Neutrophil (primary cell): Measurements from ENCODE around the gene PILRB.

ENCODE experiments used
- H3K27ac ChIP-seq: fragments of 200-600 bp; sonication (generic); 2 replicates; pipeline ENCODE4 v1.5.1; 2016; ENCODE audit warnings: mild to moderate bottlenecking, moderate library complexity
- H3K27me3 ChIP-seq: fragments of 200-600 bp; sonication (generic); 2 replicates; pipeline ENCODE4 v1.6.0; 2016; ENCODE audit warnings: mild to moderate bottlenecking
- H3K36me3 ChIP-seq: fragments of 200-600 bp; sonication (generic); 2 replicates; pipeline ENCODE4 v1.5.1; 2017
- H3K4me1 ChIP-seq, 2 experiments: fragments of 200-600 bp in 1 of 2; sonication (generic) in 1 of 2; 1 replicate in 1 of 2; 2 replicates in 1 of 2; pipeline versions ENCODE4 v1.5.1 to v1.6.1; 2013 to 2016; ENCODE audit warnings: low read depth in 1 of 2, low read length in 1 of 2, mild to moderate bottlenecking in 1 of 2, moderate library complexity in 1 of 2; ENCODE audit not compliant: control insufficient read depth in 1 of 2, insufficient read depth in 1 of 2
- H3K4me3 ChIP-seq, 2 experiments: fragments of 200-600 bp in 1 of 2; sonication (generic) in 1 of 2; 1 replicate in 1 of 2; 2 replicates in 1 of 2; pipeline ENCODE4 v1.5.1; 2013 to 2016; ENCODE audit warnings: low read depth in 1 of 2, low read length in 1 of 2, mild to moderate bottlenecking in 1 of 2, moderate library complexity in 1 of 2
- H3K9me3 ChIP-seq: fragments of 200-600 bp; sonication (generic); 2 replicates; pipeline ENCODE4 v1.5.1; 2016
- TF ChIP-seq, protein P1 (sequence below): fragments of 200-600 bp; sonication (generic); IDR thresholded peaks from 2 replicates; pipeline ENCODE4 v1.5.1; 2016; ENCODE audit warnings: antibody characterized with exemption

The PILRB gene

DNA sequence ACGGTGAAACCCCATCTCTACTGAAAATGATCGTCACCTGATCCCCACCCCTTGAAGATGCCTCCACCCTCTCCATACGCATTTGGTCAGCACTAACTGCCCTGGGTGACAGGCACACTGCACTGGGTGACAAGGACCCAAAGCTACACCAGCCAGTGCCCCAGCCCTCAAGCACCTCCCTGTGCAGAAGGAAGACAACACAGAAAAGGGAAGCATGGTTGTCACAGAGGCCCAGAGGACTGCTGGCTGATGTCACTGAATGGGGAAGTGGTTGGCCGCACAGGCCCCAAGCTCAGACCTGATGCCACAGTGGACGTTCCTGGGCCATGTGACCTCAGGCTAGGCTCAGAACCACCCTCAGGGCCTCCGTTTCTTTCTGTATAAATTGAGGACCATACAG, 11.2 kb downstream of the PILRB start:
- H3K27ac ChIP-seq: peak overlapping the region; percentile 100
- H3K27me3 ChIP-seq: no peaks in the 10 kb centered on the region
- no peaks in the 10 kb centered on the region for H3K9me3 ChIP-seq
- peak overlapping the region; percentile 44 to 56 for H3K4me3 ChIP-seq
- peaks cover 1% of the 10 kb centered on the region for H3K36me3 ChIP-seq
- peaks cover 93 to 96% of the 10 kb centered on the region in 2 experiments for H3K4me1 ChIP-seq
- TF ChIP-seq, protein P1, sequence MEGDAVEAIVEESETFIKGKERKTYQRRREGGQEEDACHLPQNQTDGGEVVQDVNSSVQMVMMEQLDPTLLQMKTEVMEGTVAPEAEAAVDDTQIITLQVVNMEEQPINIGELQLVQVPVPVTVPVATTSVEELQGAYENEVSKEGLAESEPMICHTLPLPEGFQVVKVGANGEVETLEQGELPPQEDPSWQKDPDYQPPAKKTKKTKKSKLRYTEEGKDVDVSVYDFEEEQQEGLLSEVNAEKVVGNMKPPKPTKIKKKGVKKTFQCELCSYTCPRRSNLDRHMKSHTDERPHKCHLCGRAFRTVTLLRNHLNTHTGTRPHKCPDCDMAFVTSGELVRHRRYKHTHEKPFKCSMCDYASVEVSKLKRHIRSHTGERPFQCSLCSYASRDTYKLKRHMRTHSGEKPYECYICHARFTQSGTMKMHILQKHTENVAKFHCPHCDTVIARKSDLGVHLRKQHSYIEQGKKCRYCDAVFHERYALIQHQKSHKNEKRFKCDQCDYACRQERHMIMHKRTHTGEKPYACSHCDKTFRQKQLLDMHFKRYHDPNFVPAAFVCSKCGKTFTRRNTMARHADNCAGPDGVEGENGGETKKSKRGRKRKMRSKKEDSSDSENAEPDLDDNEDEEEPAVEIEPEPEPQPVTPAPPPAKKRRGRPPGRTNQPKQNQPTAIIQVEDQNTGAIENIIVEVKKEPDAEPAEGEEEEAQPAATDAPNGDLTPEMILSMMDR: peak; percentile 42

DNA sequence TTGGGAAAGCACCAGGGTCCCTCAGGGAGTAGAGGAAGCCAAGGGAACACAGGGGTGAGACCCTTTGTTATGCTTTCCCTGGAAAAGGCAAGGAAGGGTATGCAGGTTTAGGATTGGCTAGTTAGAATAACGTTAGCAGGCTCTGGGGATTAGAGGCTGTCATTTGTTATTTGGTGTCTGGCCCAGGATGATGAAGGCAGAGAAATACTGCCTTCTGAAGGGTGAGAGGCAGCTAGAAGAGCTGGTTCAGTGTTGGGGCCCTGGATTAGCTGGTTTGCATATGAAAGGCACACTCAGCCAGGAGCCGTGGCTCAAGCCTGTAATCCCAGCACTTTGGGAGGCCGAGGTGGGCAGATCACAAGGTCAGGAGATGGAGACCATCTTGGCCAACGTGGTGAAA, 12.4 kb downstream of the PILRB start:
- Histone ChIP-seq H3K4me1 (peaks cover 90 to 100% of the 10 kb centered on the region in 2 experiments), H3K27ac (peak overlapping the region; percentile 100), H3K9me3 (no peaks in the 10 kb centered on the region), H3K36me3 (peaks cover 12% of the 10 kb centered on the region), H3K27me3 (no peaks in the 10 kb centered on the region), H3K4me3 (peak overlapping the region in 1 of 2 experiments; percentile 46)
- TF ChIP-seq, protein P1: no peak

DNA sequence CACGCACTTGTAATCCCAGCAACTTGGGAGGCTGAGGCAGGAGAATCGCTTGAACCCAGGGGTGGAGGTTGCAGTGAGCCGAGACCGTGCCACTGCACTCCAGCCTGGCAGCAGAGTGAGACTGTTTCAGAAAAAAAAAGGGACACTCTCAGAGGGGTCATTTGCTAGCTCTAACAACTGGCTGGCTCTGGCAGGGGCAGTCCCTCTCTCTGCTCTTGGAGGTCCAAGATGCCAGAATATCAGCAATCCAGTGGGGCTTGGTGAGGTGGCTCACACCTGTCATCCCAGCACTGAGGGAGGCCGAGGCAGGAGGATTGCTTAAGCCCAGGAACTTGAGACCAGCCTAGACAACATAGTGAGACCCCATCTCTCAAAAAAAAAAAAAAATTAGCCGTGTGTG, 12.8 kb downstream of the PILRB start:
- Histone ChIP-seq H3K9me3 (no peaks in the 10 kb centered on the region), H3K4me1 (peaks cover 90 to 100% of the 10 kb centered on the region in 2 experiments), H3K27ac (peak overlapping the region; percentile 100), H3K27me3 (no peaks in the 10 kb centered on the region), H3K36me3 (peaks cover 16% of the 10 kb centered on the region), H3K4me3 (no peak overlapping the region)
- TF ChIP-seq, protein P1: no peak

DNA sequence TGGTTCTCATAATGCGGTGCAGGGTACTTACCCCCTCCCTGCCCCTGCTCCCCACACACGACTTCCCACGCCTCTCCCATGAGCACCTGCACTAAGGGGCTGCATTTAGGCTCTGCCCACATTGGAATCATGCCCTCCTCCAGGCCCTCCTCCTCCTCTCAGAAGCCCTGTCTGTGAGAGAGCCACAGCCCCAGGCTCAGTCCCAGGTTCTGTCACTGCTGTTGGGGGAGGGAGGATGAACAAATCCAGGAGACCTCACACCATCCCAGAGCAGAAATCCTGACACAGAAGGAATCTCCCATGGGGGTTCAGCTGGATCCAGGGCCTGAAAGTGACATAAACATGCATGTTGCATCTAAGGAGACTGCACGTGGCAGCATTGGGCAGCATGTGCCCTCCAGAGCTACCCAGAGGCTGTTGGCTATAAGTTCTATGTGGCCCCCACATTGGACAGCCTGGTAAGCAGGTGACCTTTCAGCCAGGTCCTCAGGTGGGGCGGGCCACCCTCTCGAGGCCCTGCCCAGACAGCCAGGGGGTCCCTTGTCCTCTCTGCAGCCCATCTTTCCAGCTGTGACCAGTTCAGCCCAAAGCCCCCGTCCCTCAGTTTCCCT, 13.7 kb downstream of the PILRB start:
- Histone ChIP-seq H3K27me3 (no peaks in the 10 kb centered on the region), H3K4me3 (peak overlapping the region; percentile 82 to 91), H3K9me3 (no peaks in the 10 kb centered on the region), H3K4me1 (peaks cover 90 to 100% of the 10 kb centered on the region in 2 experiments), H3K27ac (peak overlapping the region; percentile 100), H3K36me3 (peaks cover 25% of the 10 kb centered on the region)
- TF ChIP-seq, protein P1: no peak

DNA sequence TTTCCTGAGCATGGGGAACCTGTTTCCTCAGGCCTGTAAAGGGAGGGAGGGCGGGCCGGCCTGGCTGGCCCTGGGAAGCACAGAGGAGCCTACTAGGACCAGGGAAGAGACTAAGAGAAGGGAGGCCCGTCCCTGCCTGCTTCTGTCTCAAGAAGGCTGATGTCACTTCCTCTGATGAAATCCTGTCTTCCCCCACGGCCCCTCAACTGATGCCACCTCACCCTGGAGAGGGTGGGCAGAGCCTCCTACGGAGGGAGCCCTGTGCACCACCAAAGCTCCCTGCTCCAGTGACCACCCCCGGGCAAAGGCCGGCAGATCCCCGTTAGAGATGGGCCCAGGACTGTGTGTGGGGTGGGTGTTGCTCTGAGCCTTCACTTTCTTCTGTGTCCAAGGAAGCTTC, 14.3 kb downstream of the PILRB start:
- Histone ChIP-seq H3K4me3 (peak overlapping the region; percentile 82 to 91), H3K36me3 (peaks cover 31% of the 10 kb centered on the region), H3K4me1 (peaks cover 89 to 100% of the 10 kb centered on the region in 2 experiments), H3K9me3 (no peaks in the 10 kb centered on the region), H3K27ac (peak overlapping the region; percentile 100), H3K27me3 (no peaks in the 10 kb centered on the region)
- TF ChIP-seq, protein P1: peak; percentile 38
